Left ventricle myocardium inferior (tissue), 1 donor: Measurements from ENCODE around the gene ABLIM2. TPM values are rescaled to one million over a fixed set of nuclear protein-coding genes. Genes with fewer than 3 reads are reported as not detected.

ENCODE experiments used
- DNase-seq: peaks from one replicate; pipeline ENCODE4 v3.0.0-alpha.2; 2020
- H3K27ac ChIP-seq: fragments of 200-600 bp; replicated peaks from 2 replicates; pipeline ENCODE4 v1.8.0; 2021
- H3K27me3 ChIP-seq: fragments of 200-600 bp; 2 replicates; pipeline ENCODE4 v1.8.0; 2021; ENCODE audit warnings: low read depth
- H3K36me3 ChIP-seq: fragments of 200-600 bp; 2 replicates; pipeline ENCODE4 v1.8.0; 2021
- H3K4me1 ChIP-seq: fragments of 200-600 bp; 2 replicates; pipeline ENCODE4 v1.8.0; 2021
- H3K4me3 ChIP-seq: fragments of 200-600 bp; 2 replicates; pipeline ENCODE4 v1.8.0; 2021; ENCODE audit warnings: mild to moderate bottlenecking, moderate library complexity
- H3K9me3 ChIP-seq: fragments of 200-600 bp; replicated peaks from 2 replicates; pipeline ENCODE4 v1.8.0; 2021
- intact Hi-C: fragments of 100-400 bp; cut with micrococcal nuclease; formaldehyde crosslinking; loops from one replicate; pipeline ENCODE4 v1.11.0; 2022
- microRNA-seq: library from miRNA; unstranded; fragments of <30 nt; microRNA quantifications from one replicate; pipeline ENCODE4 v1.2.0, GENCODE V29; 2020
- total RNA-seq: library from RNA; stranded (reverse); fragmentation: NEBNext Ultra II Directional; extraction: Animal tissue kit (Norgen Biotek cat#: 25700); gene quantifications from one replicate; pipeline ENCODE4 v1.2.1, GENCODE V29; 2021
- TF ChIP-seq, protein P1 (sequence below): fragments of 200-600 bp; IDR thresholded peaks from 2 replicates; pipeline ENCODE4 v1.8.0; 2021; ENCODE audit warnings: antibody characterized with exemption, mild to moderate bottlenecking, borderline replicate concordance
- donor health status: DM: no; HTN: yes; CAD: no; lungs with severe emphysema.

The ABLIM2 gene
- total RNA-seq, 1 donor from 2014 or later, result 43.5 TPM

DNA sequence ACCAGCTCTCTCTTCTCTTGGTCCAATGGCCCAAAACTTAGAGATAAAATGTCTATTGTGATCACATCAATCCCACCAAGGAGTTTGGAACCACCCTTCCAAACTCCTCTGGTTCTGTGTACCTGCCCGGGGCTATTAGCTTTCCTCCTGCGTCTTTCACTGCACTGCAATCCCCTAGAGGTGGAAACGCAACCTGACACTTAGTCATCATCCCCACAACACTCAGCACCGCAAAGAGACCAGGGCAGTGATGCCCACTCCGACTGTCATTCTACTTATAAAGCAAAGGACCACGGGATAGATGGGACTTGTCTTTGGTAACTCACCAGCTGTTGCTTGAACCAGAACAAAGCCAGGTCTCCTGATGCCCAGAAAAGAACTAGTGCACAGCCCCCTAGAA is 240.9 kb downstream of the ABLIM2 start:
- intact Hi-C loops, result no loop called here
- no peak overlapping the region for H3K27ac ChIP-seq

DNA sequence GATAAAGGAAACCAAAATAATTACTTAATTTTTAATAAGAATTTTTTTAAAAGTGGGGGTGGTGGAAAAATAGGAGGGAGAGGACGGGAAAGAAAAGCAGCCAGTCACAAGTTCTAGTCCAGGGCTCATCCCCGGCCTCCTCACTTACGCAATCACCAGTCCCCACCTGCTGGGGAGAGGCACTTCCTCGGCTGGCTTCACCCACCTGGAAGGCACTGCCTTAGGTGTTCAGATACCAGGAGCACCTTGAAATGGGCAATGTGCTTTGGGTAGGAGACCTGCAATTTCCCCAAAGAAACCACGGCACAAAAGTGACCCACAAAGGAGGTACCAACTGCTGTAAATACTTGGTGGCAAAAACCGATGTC is 242.8 kb downstream of the ABLIM2 start:
- no peak overlapping the region for H3K4me3 ChIP-seq
- TF ChIP-seq, protein P1, sequence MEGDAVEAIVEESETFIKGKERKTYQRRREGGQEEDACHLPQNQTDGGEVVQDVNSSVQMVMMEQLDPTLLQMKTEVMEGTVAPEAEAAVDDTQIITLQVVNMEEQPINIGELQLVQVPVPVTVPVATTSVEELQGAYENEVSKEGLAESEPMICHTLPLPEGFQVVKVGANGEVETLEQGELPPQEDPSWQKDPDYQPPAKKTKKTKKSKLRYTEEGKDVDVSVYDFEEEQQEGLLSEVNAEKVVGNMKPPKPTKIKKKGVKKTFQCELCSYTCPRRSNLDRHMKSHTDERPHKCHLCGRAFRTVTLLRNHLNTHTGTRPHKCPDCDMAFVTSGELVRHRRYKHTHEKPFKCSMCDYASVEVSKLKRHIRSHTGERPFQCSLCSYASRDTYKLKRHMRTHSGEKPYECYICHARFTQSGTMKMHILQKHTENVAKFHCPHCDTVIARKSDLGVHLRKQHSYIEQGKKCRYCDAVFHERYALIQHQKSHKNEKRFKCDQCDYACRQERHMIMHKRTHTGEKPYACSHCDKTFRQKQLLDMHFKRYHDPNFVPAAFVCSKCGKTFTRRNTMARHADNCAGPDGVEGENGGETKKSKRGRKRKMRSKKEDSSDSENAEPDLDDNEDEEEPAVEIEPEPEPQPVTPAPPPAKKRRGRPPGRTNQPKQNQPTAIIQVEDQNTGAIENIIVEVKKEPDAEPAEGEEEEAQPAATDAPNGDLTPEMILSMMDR, result no peak
- no peak for DNase-seq
- no peak overlapping the region for H3K27ac ChIP-seq
- intact Hi-C loops, result no loop called here
- H3K36me3 ChIP-seq, result no peaks in the 10 kb centered on the region
- H3K9me3 ChIP-seq, result no peaks in the 10 kb centered on the region
- H3K27me3 ChIP-seq, result peaks cover 4% of the 10 kb centered on the region
- peaks cover 9% of the 10 kb centered on the region for H3K4me1 ChIP-seq

More for the DNA sequence above, 240.9 kb downstream of the ABLIM2 start:
- Histone ChIP-seq H3K36me3 (no peaks in the 10 kb centered on the region), H3K4me3 (no peak overlapping the region), H3K9me3 (no peaks in the 10 kb centered on the region), H3K27me3 (peaks cover 4% of the 10 kb centered on the region), H3K4me1 (no peaks in the 10 kb centered on the region)
- DNase-seq, result no peak
- TF ChIP-seq, protein P1, result no peak

Small RNA genes lying within 50 kb of the gene (microRNA-seq; reads per million reads assigned to microRNA genes)
- gene MIR95, result 1,444 reads per million, percentile 88 among the genes with 10 or more reads in this experiment

Other genes with a start within 250 kb of the ABLIM2 start
- 6.8 TPM for gene AFAP1, start 219.0 kb downstream of the ABLIM2 start, total RNA-seq
- gene SH3TC1, start 40.5 kb upstream of the ABLIM2 start, total RNA-seq, result 13.6 TPM
- gene HTRA3, start 110.9 kb upstream of the ABLIM2 start, total RNA-seq, result 119 TPM